Liver (tissue), 9 donors: ENCODE measurements around the gene EMID1. TPM values are rescaled to one million over a fixed set of nuclear protein-coding genes. Genes with fewer than 3 reads are reported as not detected.

Experiments
- DNase-seq: peaks from one replicate; pipeline ENCODE4 v3.0.0-alpha.2; 2017; ENCODE audit warnings: low spot score
- H3K27ac ChIP-seq, 2 donors: one replicate each; pipeline ENCODE4 v1.7.0; 2013; ENCODE audit warnings: inconsistent platforms in 2 of 2, low read length in 2 of 2, control low read depth in 1 of 2, low read depth in 1 of 2, mild to moderate bottlenecking in 1 of 2
- H3K27me3 ChIP-seq, 4 donors: one replicate each; pipeline versions ENCODE4 v1.6.1 to v1.7.0; 2013; ENCODE audit warnings: low read length in 3 of 4, inconsistent platforms in 1 of 4, mild to moderate bottlenecking in 1 of 4, moderate library complexity in 1 of 4; ENCODE audit not compliant: control insufficient read depth in 4 of 4, insufficient read depth in 4 of 4
- H3K36me3 ChIP-seq, 4 donors: one replicate each; pipeline versions ENCODE4 v1.6.1 to v1.7.0; 2013; ENCODE audit warnings: low read length in 3 of 4, mild to moderate bottlenecking in 3 of 4, low read depth in 1 of 4, moderate library complexity in 1 of 4; ENCODE audit not compliant: control insufficient read depth in 4 of 4, insufficient read depth in 3 of 4
- H3K4me1 ChIP-seq, 4 donors: one replicate each; pipeline versions ENCODE4 v1.6.1 to v1.7.0; 2013; ENCODE audit warnings: low read length in 3 of 4, mild to moderate bottlenecking in 3 of 4, moderate library complexity in 1 of 4; ENCODE audit not compliant: control insufficient read depth in 4 of 4, insufficient read depth in 4 of 4
- H3K4me3 ChIP-seq, 3 donors: one replicate each; pipeline versions ENCODE4 v1.6.1 to v1.7.0; 2013; ENCODE audit warnings: low read length in 3 of 3, control low read depth in 1 of 3, low read depth in 1 of 3, mild to moderate bottlenecking in 1 of 3
- H3K9ac ChIP-seq, 2 donors: one replicate each; pipeline ENCODE4 v1.7.0; 2013; ENCODE audit warnings: low read length in 2 of 2, mild to moderate bottlenecking in 2 of 2, moderate library complexity in 2 of 2, control low read depth in 1 of 2, low read depth in 1 of 2
- H3K9me3 ChIP-seq, 4 donors: one replicate each; pipeline versions ENCODE4 v1.6.1 to v1.7.0; 2013; ENCODE audit warnings: low read length in 3 of 4; ENCODE audit not compliant: control insufficient read depth in 4 of 4
- FOXA2 ChIP-seq: IDR thresholded peaks from 2 replicates; pipeline ENCODE4 v1.6.1; 2016; ENCODE audit warnings: antibody characterized with exemption
- GABPA ChIP-seq, 2 donors: IDR thresholded peaks in 1 of 2; conservative IDR thresholded peaks in 1 of 2; 2 replicates each; pipeline ENCODE4 v1.6.1; 2016; ENCODE audit warnings: antibody characterized with exemption in 2 of 2, mild to moderate bottlenecking in 1 of 2, moderate library complexity in 1 of 2
- HNF4A ChIP-seq, 2 donors: conservative IDR thresholded peaks; 2 replicates each; pipeline ENCODE4 v1.6.1; 2016; ENCODE audit warnings: antibody characterized with exemption in 2 of 2, mild to moderate bottlenecking in 2 of 2
- HNF4G ChIP-seq: IDR thresholded peaks from 2 replicates; pipeline ENCODE4 v1.6.1; 2016; ENCODE audit warnings: antibody characterized with exemption
- JUND ChIP-seq, 2 donors: IDR thresholded peaks; 2 replicates each; pipeline ENCODE4 v1.6.1; 2016; ENCODE audit warnings: antibody characterized with exemption in 2 of 2
- NR2F2 ChIP-seq: IDR thresholded peaks from 2 replicates; pipeline ENCODE4 v1.6.1; 2016; ENCODE audit warnings: antibody characterized with exemption
- RAD21 ChIP-seq, 2 donors: IDR thresholded peaks; 2 replicates each; pipeline ENCODE4 v1.6.1; 2016; ENCODE audit warnings: antibody characterized with exemption in 2 of 2, mild to moderate bottlenecking in 2 of 2
- TAF1 ChIP-seq: conservative IDR thresholded peaks from 2 replicates; pipeline ENCODE4 v1.6.1; 2016; ENCODE audit warnings: antibody characterized with exemption, mild to moderate bottlenecking
- WGBS: extraction: QIAGEN DNeasy Blood & Tissue Kit; methylation state at CpG from one replicate; pipeline ENCODE4 v1.1.7; 2013; 5-methylcytosine and 5-hydroxymethylcytosine counted together
- polyA plus RNA-seq, 2 donors: library from polyadenylated mRNA; stranded (reverse) in 1 of 2; unstranded in 1 of 2; fragments of 200-250 nt in 1 of 2; fragments of >200 nt in 1 of 2; fragmentation: Nextera tagmentation in 1 of 2; extraction: Ambion mirVana in 1 of 2; gene quantifications; one replicate each; pipeline versions ENCODE4 v1.2.1 to v1.2.3, GENCODE V29; 2013 to 2015
- total RNA-seq, 2 donors: library from RNA; depleted of rRNA; stranded (reverse); fragments of >200 nt; gene quantifications; one replicate each; pipeline ENCODE4 v1.2.3, GENCODE V29; 2014
- TF ChIP-seq, protein P1 (sequence below): IDR thresholded peaks from 2 replicates; pipeline ENCODE4 v1.6.1; 2016; ENCODE audit warnings: antibody characterized with exemption
- TF ChIP-seq, protein P2 (sequence below): IDR thresholded peaks from 2 replicates; pipeline ENCODE4 v1.6.1; 2016; ENCODE audit warnings: antibody characterized with exemption
- TF ChIP-seq, protein P3 (sequence below): IDR thresholded peaks from 2 replicates; pipeline ENCODE4 v1.6.1; 2016; ENCODE audit warnings: antibody characterized with exemption, mild to moderate bottlenecking
- donor health status: healthy.
- donor health status: healthy.
- donor health status: healthy.
- donor health status: healthy.
- donor health status: healthy.

The EMID1 gene
- total and polyA plus RNA-seq, 4 donors: 0.89 to 8.9 (median 2.1) TPM

DNA sequence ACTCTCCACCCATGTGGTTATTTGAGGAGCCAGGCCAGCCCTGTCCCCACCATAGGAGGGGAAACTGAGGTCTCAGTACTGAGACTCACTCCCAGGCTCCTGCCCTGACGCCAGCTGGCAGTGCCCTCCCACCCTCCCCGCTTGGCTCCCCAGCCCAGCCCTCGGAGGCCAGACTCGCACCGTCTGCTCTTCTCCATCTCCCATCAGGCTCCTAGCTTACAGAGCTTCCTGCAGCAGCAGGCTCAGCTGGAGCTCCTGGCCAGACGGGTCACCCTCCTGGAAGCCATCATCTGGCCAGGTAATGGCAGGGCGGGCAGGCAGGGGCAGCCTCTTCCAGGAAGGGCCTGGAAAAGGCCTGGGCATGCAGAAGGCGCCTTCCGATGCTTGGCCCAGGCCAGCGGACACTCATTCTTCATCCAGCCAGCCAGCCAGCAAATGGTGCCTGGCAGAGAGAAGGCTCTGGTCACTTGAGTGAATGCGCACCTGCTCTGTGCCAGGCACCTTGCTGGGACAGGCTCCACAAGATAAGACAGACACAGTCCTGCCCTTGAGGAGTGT, 49.4 kb downstream of the EMID1 start:
- WGBS: 98% methylated on average over 11 of the region's 11 CpGs
- Histone ChIP-seq H3K4me3 (no peak overlapping the region), H3K4me1 (no peaks in the 10 kb centered on the region), H3K9ac (no peak overlapping the region), H3K36me3 (peaks cover 0 to 4% (median 2%) of the 10 kb centered on the region in 4 donors), H3K27me3 (no peaks in the 10 kb centered on the region), H3K27ac (no peak overlapping the region), H3K9me3 (no peaks in the 10 kb centered on the region)
- TF ChIP-seq GABPA (IDR thresholded peaks at IDR 0.05 in 1 of 2, conservative IDR thresholded peaks at IDR 0.05 in 1 of 2) (no peak), HNF4G (no peak), JUND (IDR thresholded peaks at IDR 0.05) (no peak)
- DNase-seq: no peak

DNA sequence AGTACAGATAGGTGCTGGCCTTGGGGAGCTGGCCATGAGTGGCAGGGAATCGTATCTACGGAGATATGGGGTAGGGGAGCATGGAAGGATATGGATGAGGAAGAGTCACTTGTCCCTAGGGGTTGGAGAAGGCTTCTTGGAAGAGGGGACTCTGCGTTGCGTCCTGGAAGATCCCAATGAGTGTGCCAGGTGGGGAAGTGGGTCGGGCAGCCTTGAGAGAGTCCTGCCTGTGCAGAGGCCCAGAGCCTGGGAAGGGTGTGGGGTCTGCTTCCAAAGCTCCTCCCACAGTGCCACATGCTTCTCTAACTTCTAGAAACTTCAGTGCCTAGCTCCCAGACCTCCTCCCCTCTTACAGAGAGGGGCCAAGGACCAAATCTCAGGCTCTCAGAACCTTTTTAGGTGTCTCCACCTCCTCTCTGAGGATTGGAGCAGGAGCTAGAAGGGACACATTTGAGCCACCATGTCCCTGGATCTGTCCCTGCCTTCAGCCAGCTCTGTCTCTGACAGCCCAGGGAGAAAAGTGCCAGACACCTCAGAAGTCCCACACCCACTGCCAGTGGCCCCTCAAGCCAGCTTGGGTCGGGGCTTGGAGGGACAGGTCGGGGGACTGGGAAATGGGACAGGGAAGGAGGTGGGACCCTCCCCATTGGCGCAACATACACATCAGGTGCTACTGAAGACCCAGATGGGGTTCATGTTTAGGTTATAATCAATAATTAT, 51.1 kb downstream of the EMID1 start:
- 94% methylated on average over 8 of the region's 8 CpGs for WGBS
- Histone ChIP-seq H3K27me3 (no peaks in the 10 kb centered on the region), H3K27ac (no peak overlapping the region), H3K9me3 (no peaks in the 10 kb centered on the region), H3K36me3 (peaks cover 0 to 8% (median 2%) of the 10 kb centered on the region in 4 donors), H3K4me1 (no peaks in the 10 kb centered on the region), H3K4me3 (no peak overlapping the region), H3K9ac (no peak overlapping the region)
- no peak for DNase-seq
- TF ChIP-seq RAD21 (IDR thresholded peaks at IDR 0.05) (no peak), FOXA2 (no peak), TAF1 (no peak), NR2F2 (no peak), JUND (IDR thresholded peaks at IDR 0.05) (no peak), HNF4A (conservative IDR thresholded peaks at IDR 0.05) (no peak)
- TF ChIP-seq, protein P1, sequence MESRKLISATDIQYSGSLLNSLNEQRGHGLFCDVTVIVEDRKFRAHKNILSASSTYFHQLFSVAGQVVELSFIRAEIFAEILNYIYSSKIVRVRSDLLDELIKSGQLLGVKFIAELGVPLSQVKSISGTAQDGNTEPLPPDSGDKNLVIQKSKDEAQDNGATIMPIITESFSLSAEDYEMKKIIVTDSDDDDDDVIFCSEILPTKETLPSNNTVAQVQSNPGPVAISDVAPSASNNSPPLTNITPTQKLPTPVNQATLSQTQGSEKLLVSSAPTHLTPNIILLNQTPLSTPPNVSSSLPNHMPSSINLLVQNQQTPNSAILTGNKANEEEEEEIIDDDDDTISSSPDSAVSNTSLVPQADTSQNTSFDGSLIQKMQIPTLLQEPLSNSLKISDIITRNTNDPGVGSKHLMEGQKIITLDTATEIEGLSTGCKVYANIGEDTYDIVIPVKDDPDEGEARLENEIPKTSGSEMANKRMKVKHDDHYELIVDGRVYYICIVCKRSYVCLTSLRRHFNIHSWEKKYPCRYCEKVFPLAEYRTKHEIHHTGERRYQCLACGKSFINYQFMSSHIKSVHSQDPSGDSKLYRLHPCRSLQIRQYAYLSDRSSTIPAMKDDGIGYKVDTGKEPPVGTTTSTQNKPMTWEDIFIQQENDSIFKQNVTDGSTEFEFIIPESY: no peak
- TF ChIP-seq, protein P2, sequence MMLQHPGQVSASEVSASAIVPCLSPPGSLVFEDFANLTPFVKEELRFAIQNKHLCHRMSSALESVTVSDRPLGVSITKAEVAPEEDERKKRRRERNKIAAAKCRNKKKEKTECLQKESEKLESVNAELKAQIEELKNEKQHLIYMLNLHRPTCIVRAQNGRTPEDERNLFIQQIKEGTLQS: no peak
- TF ChIP-seq, protein P3, sequence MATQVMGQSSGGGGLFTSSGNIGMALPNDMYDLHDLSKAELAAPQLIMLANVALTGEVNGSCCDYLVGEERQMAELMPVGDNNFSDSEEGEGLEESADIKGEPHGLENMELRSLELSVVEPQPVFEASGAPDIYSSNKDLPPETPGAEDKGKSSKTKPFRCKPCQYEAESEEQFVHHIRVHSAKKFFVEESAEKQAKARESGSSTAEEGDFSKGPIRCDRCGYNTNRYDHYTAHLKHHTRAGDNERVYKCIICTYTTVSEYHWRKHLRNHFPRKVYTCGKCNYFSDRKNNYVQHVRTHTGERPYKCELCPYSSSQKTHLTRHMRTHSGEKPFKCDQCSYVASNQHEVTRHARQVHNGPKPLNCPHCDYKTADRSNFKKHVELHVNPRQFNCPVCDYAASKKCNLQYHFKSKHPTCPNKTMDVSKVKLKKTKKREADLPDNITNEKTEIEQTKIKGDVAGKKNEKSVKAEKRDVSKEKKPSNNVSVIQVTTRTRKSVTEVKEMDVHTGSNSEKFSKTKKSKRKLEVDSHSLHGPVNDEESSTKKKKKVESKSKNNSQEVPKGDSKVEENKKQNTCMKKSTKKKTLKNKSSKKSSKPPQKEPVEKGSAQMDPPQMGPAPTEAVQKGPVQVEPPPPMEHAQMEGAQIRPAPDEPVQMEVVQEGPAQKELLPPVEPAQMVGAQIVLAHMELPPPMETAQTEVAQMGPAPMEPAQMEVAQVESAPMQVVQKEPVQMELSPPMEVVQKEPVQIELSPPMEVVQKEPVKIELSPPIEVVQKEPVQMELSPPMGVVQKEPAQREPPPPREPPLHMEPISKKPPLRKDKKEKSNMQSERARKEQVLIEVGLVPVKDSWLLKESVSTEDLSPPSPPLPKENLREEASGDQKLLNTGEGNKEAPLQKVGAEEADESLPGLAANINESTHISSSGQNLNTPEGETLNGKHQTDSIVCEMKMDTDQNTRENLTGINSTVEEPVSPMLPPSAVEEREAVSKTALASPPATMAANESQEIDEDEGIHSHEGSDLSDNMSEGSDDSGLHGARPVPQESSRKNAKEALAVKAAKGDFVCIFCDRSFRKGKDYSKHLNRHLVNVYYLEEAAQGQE: no peak
